HL-60 (cell line): ENCODE measurements around the gene TTC39A.

Experiments
- DNase-seq, 2 experiments: peaks; one replicate each; pipeline ENCODE4 v3.0.0-alpha.2; 2010 to 2020; ENCODE audit warnings: low read depth in 1 of 2, low spot score in 1 of 2
- H3K27ac ChIP-seq: fragments of 250-450 bp; sonication (Bioruptor Pico); replicated peaks from 2 replicates; pipeline ENCODE4 v1.5.1; 2020; ENCODE audit warnings: mild to moderate bottlenecking, moderate library complexity
- H3K27me3 ChIP-seq: fragments of 250-450 bp; sonication (Bioruptor Pico); 2 replicates; pipeline ENCODE4 v1.5.1; 2021; ENCODE audit warnings: mild to moderate bottlenecking, moderate library complexity; ENCODE audit not compliant: insufficient read depth, poor library complexity, severe bottlenecking
- H3K4me3 ChIP-seq: replicated peaks from 2 replicates; pipeline ENCODE4 v1.5.1; 2011; ENCODE audit warnings: mild to moderate bottlenecking, control low read depth, low read length; ENCODE audit not compliant: insufficient read depth
- GABPA ChIP-seq: IDR thresholded peaks from 2 replicates; pipeline ENCODE4 v1.6.1; 2012; ENCODE audit warnings: low read depth
- POLR2AphosphoS5 ChIP-seq: IDR thresholded peaks from 2 replicates; pipeline ENCODE4 v1.6.1; 2012; ENCODE audit warnings: low read depth
- SPI1 ChIP-seq: IDR thresholded peaks from 2 replicates; pipeline ENCODE4 v1.6.1; 2012; ENCODE audit warnings: low read depth, mild to moderate bottlenecking, borderline replicate concordance
- TF ChIP-seq, protein P1 (sequence below): IDR thresholded peaks from one replicate; pipeline ENCODE4 v1.5.1; 2011; ENCODE audit warnings: low read length, control low read depth, inconsistent platforms; ENCODE audit not compliant: insufficient read depth
- TF ChIP-seq, protein P2 (sequence below): IDR thresholded peaks from 2 replicates; pipeline ENCODE4 v1.6.1; 2012; ENCODE audit warnings: low read depth; ENCODE audit not compliant: insufficient replicate concordance

The TTC39A gene

DNA sequence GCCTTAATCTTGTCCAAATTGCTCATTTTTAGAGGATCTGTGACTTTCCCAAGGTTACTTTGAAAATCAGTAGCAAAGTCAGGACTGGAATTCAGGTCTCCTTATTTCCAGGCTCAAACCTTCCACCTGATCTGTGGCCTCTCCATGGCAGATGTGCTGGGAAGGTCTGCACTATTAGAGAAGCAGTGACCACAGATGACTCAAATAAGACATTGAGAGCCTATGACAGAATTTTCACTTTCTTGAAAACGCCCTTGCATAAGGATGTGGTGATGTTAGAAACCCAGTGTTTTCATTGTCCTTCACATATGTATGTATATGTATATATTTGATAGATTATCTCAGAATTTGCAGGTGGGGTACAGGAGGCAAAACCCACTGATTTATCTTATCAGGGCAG, 45.3 kb downstream of the TTC39A start:
- Histone ChIP-seq H3K27me3 (no peaks in the 10 kb centered on the region), H3K4me3 (no peak overlapping the region), H3K27ac (no peak overlapping the region)
- no peak for DNase-seq
- no peak for TF ChIP-seq SPI1
- TF ChIP-seq, protein P1, sequence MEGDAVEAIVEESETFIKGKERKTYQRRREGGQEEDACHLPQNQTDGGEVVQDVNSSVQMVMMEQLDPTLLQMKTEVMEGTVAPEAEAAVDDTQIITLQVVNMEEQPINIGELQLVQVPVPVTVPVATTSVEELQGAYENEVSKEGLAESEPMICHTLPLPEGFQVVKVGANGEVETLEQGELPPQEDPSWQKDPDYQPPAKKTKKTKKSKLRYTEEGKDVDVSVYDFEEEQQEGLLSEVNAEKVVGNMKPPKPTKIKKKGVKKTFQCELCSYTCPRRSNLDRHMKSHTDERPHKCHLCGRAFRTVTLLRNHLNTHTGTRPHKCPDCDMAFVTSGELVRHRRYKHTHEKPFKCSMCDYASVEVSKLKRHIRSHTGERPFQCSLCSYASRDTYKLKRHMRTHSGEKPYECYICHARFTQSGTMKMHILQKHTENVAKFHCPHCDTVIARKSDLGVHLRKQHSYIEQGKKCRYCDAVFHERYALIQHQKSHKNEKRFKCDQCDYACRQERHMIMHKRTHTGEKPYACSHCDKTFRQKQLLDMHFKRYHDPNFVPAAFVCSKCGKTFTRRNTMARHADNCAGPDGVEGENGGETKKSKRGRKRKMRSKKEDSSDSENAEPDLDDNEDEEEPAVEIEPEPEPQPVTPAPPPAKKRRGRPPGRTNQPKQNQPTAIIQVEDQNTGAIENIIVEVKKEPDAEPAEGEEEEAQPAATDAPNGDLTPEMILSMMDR = no peak
- TF ChIP-seq GABPA = no peak
- TF ChIP-seq POLR2AphosphoS5 = no peak
- TF ChIP-seq, protein P2, sequence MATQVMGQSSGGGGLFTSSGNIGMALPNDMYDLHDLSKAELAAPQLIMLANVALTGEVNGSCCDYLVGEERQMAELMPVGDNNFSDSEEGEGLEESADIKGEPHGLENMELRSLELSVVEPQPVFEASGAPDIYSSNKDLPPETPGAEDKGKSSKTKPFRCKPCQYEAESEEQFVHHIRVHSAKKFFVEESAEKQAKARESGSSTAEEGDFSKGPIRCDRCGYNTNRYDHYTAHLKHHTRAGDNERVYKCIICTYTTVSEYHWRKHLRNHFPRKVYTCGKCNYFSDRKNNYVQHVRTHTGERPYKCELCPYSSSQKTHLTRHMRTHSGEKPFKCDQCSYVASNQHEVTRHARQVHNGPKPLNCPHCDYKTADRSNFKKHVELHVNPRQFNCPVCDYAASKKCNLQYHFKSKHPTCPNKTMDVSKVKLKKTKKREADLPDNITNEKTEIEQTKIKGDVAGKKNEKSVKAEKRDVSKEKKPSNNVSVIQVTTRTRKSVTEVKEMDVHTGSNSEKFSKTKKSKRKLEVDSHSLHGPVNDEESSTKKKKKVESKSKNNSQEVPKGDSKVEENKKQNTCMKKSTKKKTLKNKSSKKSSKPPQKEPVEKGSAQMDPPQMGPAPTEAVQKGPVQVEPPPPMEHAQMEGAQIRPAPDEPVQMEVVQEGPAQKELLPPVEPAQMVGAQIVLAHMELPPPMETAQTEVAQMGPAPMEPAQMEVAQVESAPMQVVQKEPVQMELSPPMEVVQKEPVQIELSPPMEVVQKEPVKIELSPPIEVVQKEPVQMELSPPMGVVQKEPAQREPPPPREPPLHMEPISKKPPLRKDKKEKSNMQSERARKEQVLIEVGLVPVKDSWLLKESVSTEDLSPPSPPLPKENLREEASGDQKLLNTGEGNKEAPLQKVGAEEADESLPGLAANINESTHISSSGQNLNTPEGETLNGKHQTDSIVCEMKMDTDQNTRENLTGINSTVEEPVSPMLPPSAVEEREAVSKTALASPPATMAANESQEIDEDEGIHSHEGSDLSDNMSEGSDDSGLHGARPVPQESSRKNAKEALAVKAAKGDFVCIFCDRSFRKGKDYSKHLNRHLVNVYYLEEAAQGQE = no peak

DNA sequence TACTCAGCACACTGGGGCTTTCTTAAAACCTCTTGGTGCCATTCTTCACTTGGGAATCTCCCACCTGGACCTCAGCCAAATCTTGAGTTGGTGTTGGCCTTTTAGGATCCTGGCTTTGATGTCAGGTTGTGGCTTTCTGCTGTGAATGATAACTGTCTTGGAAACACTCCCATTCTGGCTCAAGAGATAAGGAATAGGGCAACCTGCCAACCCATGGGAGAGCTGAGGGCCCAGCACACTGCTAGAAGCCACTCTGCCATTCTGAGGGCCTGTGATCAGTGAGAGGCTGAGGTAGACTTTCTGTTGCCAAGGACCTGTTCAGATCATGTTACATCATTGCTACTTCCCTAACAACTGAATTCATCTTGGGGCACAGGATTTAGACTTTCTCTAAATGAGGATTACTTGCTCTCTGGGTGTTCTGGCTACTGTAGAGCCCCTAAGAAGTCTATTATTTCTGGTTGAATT, 45.8 kb downstream of the TTC39A start:
- TF ChIP-seq, protein P2 = no peak
- no peak for TF ChIP-seq POLR2AphosphoS5
- no peak for TF ChIP-seq GABPA
- TF ChIP-seq SPI1 = no peak
- DNase-seq = no peak
- Histone ChIP-seq H3K27me3 (no peaks in the 10 kb centered on the region), H3K27ac (no peak overlapping the region), H3K4me3 (no peak overlapping the region)

DNA sequence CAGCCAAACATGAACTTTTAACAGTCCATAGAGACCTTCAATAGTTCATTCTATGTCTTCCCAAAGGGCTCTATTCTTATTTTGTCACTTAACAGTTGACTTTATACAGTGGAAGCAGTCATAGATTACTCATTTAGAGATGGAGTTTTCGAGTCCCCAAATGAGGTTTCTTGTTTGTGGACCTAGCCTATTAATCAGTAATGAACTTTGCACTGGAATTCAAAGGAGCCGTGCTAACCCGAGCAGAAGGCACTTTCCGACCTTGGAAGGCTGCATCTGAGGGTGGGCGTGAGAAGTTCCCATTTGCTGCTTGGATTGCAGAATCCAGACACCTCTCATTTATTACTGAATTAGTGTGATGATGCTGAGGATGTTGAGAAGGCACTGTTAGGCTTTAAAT, 46.4 kb downstream of the TTC39A start:
- Histone ChIP-seq H3K27ac (no peak overlapping the region), H3K4me3 (no peak overlapping the region), H3K27me3 (no peaks in the 10 kb centered on the region)
- DNase-seq = no peak
- TF ChIP-seq POLR2AphosphoS5 = no peak
- TF ChIP-seq, protein P2 = no peak
- TF ChIP-seq, protein P1 = no peak
- TF ChIP-seq SPI1 = no peak
- TF ChIP-seq GABPA = no peak
